Measurements from ENCODE around the gene NUCB2. TPM values are rescaled to one million over a fixed set of nuclear protein-coding genes. Genes with fewer than 3 reads are reported as not detected.
A peak's percentile ranks its signal among the peaks of the same experiment; 100 is the strongest.

The NUCB2 gene
- total and polyA plus RNA-seq, 2 donors (not counting 1 experiment from before 2014, with no cell fraction given) = 164 to 176 TPM

- Histone ChIP-seq H3K4me1 (ENCODE audit: control insufficient read depth, extremely low read depth, insufficient read depth, low read length) (peaks cover 11% of the 10 kb centered on the region), H2AFZ (ENCODE audit: low read length) (no peak overlapping the region), H3K4me3 (replicated peaks in 1 of 4; ENCODE audit: control extremely low read depth in 1 of 4, insufficient read depth in 1 of 4, low read depth in 3 of 4, low read length in 4 of 4) (no peak overlapping the region), H3K9me3 (ENCODE audit: control insufficient read depth, insufficient read depth, low read depth, low read length) (no peaks in the 10 kb centered on the region), H3K79me2 (ENCODE audit: control insufficient read depth, insufficient read depth, low read length) (no peaks in the 10 kb centered on the region), H3K9ac (ENCODE audit: insufficient read depth, low read length) (no peak overlapping the region), H3K27ac (ENCODE audit: insufficient read depth, low read length) (no peak overlapping the region), H3K36me3 (ENCODE audit: control insufficient read depth, insufficient read depth, low read length) (no peaks in the 10 kb centered on the region), H4K20me1 (ENCODE audit: control insufficient read depth, extremely low read depth, insufficient read depth, low read length) (no peaks in the 10 kb centered on the region), H3K27me3 (ENCODE audit: control insufficient read depth, insufficient read depth, low read length) (no peaks in the 10 kb centered on the region), H3K4me2 (ENCODE audit: extremely low read depth, insufficient read depth, low read length) (no peak overlapping the region)
- TF ChIP-seq, protein P1, sequence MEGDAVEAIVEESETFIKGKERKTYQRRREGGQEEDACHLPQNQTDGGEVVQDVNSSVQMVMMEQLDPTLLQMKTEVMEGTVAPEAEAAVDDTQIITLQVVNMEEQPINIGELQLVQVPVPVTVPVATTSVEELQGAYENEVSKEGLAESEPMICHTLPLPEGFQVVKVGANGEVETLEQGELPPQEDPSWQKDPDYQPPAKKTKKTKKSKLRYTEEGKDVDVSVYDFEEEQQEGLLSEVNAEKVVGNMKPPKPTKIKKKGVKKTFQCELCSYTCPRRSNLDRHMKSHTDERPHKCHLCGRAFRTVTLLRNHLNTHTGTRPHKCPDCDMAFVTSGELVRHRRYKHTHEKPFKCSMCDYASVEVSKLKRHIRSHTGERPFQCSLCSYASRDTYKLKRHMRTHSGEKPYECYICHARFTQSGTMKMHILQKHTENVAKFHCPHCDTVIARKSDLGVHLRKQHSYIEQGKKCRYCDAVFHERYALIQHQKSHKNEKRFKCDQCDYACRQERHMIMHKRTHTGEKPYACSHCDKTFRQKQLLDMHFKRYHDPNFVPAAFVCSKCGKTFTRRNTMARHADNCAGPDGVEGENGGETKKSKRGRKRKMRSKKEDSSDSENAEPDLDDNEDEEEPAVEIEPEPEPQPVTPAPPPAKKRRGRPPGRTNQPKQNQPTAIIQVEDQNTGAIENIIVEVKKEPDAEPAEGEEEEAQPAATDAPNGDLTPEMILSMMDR (conservative IDR thresholded peaks at IDR 0.05 in 1 of 2, IDR thresholded peaks at IDR 0.05 in 1 of 2; ENCODE audit: low read depth in 1 of 2, low read length in 2 of 2) = no peak
- no peak for TF ChIP-seq EZH2 (IDR thresholded peaks at IDR 0.05; ENCODE audit: low read length, missing control alignments)
- DNase-seq (ENCODE audit: low read depth in 2 of 2) = no peak
Observed at GRCh38 chr11:17252704-17253103, 23.8 kb upstream of the NUCB2 start.

- H2AFZ ChIP-seq (ENCODE audit: low read length) = no peak overlapping the region
- H3K9ac ChIP-seq (ENCODE audit: insufficient read depth, low read length) = peak overlapping the region; percentile 3
Observed at GRCh38 chr11:17256512-17256911, 20.0 kb upstream of the NUCB2 start.

GRCh38 chr11:17257196-17257595, 19.3 kb upstream of the NUCB2 start:
- Histone ChIP-seq H3K4me2 (ENCODE audit: extremely low read depth, insufficient read depth, low read length) (no peak overlapping the region), H3K27me3 (ENCODE audit: control insufficient read depth, insufficient read depth, low read length) (no peaks in the 10 kb centered on the region), H3K9me3 (ENCODE audit: control insufficient read depth, insufficient read depth, low read depth, low read length) (no peaks in the 10 kb centered on the region), H3K9ac (ENCODE audit: insufficient read depth, low read length) (peak overlapping the region; percentile 3), H2AFZ (ENCODE audit: low read length) (peak overlapping the region; percentile 60), H3K4me1 (ENCODE audit: control insufficient read depth, extremely low read depth, insufficient read depth, low read length) (peaks cover 11% of the 10 kb centered on the region), H3K79me2 (ENCODE audit: control insufficient read depth, insufficient read depth, low read length) (no peaks in the 10 kb centered on the region), H3K36me3 (ENCODE audit: control insufficient read depth, insufficient read depth, low read length) (no peaks in the 10 kb centered on the region), H3K27ac (ENCODE audit: insufficient read depth, low read length) (peak overlapping the region; percentile 98), H3K4me3 (replicated peaks in 1 of 4; ENCODE audit: control extremely low read depth in 1 of 4, insufficient read depth in 1 of 4, low read depth in 3 of 4, low read length in 4 of 4) (no peak overlapping the region), H4K20me1 (ENCODE audit: control insufficient read depth, extremely low read depth, insufficient read depth, low read length) (no peaks in the 10 kb centered on the region)
- TF ChIP-seq, protein P1 (conservative IDR thresholded peaks at IDR 0.05 in 1 of 2, IDR thresholded peaks at IDR 0.05 in 1 of 2; ENCODE audit: low read depth in 1 of 2, low read length in 2 of 2) = no peak
- no peak for TF ChIP-seq EZH2 (IDR thresholded peaks at IDR 0.05; ENCODE audit: low read length, missing control alignments)
- peak; percentile 67 to 81 for DNase-seq (ENCODE audit: low read depth in 2 of 2)

More at GRCh38 chr11:17256512-17256911, 20.0 kb upstream of the NUCB2 start:
- no peaks in the 10 kb centered on the region for H3K79me2 ChIP-seq (ENCODE audit: control insufficient read depth, insufficient read depth, low read length)
- DNase-seq (ENCODE audit: low read depth in 2 of 2) = peak; percentile 92 to 98
- no peaks in the 10 kb centered on the region for H3K9me3 ChIP-seq (ENCODE audit: control insufficient read depth, insufficient read depth, low read depth, low read length)
- peaks cover 11% of the 10 kb centered on the region for H3K4me1 ChIP-seq (ENCODE audit: control insufficient read depth, extremely low read depth, insufficient read depth, low read length)
- H3K27me3 ChIP-seq (ENCODE audit: control insufficient read depth, insufficient read depth, low read length) = no peaks in the 10 kb centered on the region
- H3K4me2 ChIP-seq (ENCODE audit: extremely low read depth, insufficient read depth, low read length) = peak overlapping the region; percentile 17
- H3K27ac ChIP-seq (ENCODE audit: insufficient read depth, low read length) = peak overlapping the region; percentile 98
- no peaks in the 10 kb centered on the region for H3K36me3 ChIP-seq (ENCODE audit: control insufficient read depth, insufficient read depth, low read length)
- no peaks in the 10 kb centered on the region for H4K20me1 ChIP-seq (ENCODE audit: control insufficient read depth, extremely low read depth, insufficient read depth, low read length)
- peak overlapping the region in 1 of 4 experiments; percentile 26 for H3K4me3 ChIP-seq (replicated peaks in 1 of 4; ENCODE audit: control extremely low read depth in 1 of 4, insufficient read depth in 1 of 4, low read depth in 3 of 4, low read length in 4 of 4)
- no peak for TF ChIP-seq EZH2 (IDR thresholded peaks at IDR 0.05; ENCODE audit: low read length, missing control alignments)
- TF ChIP-seq, protein P1 (conservative IDR thresholded peaks at IDR 0.05 in 1 of 2, IDR thresholded peaks at IDR 0.05 in 1 of 2; ENCODE audit: low read depth in 1 of 2, low read length in 2 of 2) = no peak
